ENCODE data around the gene DFFB. TPM values are rescaled to one million over a fixed set of nuclear protein-coding genes. Genes with fewer than 3 reads are reported as not detected.

DFFB gene
- total and polyA plus RNA-seq, 5 experiments from 2014 or later, result 8.5 to 21.1 (median 12.5) TPM

- ATAC-seq (no peak), DNase-seq (no peak)
- POLR2A ChIA-PET, result no interaction called here
- peaks cover 0 to 2% (median 0%) of the 10 kb centered on the region in 4 donors for H3K4me1 Mint-ChIP-seq
- H3K9me3 Mint-ChIP-seq, result no peaks in the 10 kb centered on the region
- H3K36me3 Mint-ChIP-seq, result no peaks in the 10 kb centered on the region
- H3K27ac Mint-ChIP-seq, result no peak overlapping the region
- peaks cover 0 to 24% (median 0%) of the 10 kb centered on the region in 5 donors for H3K27me3 Mint-ChIP-seq
- no peak overlapping the region for H3K4me3 Mint-ChIP-seq
Measured at GRCh38 chr1:3918966-3919611, 61.8 kb downstream of the DFFB start.

- Mint-ChIP-seq H3K4me3 (no peak overlapping the region), H3K9me3 (no peaks in the 10 kb centered on the region), H3K27me3 (peaks cover 0 to 25% (median 0%) of the 10 kb centered on the region in 5 donors), H3K36me3 (no peaks in the 10 kb centered on the region), H3K27ac (no peak overlapping the region), H3K4me1 (peaks cover 0 to 2% (median 0%) of the 10 kb centered on the region in 4 donors)
- ATAC-seq (no peak), DNase-seq (no peak)
- POLR2A ChIA-PET, result no interaction called here
Measured at GRCh38 chr1:3919706-3920105, 62.4 kb downstream of the DFFB start.

- POLR2A ChIA-PET, result no interaction called here
- H3K4me1 Mint-ChIP-seq, result peaks cover 0 to 2% (median 0%) of the 10 kb centered on the region in 4 donors
- no peaks in the 10 kb centered on the region for H3K36me3 Mint-ChIP-seq
- no peak overlapping the region for H3K27ac Mint-ChIP-seq
- peaks cover 2 to 26% (median 9%) of the 10 kb centered on the region in 5 donors for H3K27me3 Mint-ChIP-seq
- DNase-seq, result no peak
- no peak for ATAC-seq
- no peak overlapping the region for H3K4me3 Mint-ChIP-seq
- no peaks in the 10 kb centered on the region for H3K9me3 Mint-ChIP-seq
Measured at GRCh38 chr1:3921765-3922164, 64.5 kb downstream of the DFFB start.

GRCh38 chr1:3922201-3922725, 65.0 kb downstream of the DFFB start:
- peak in 1 of 2 donors; percentile 18 for ATAC-seq
- Mint-ChIP-seq H3K4me1 (peaks cover 0 to 2% (median 0%) of the 10 kb centered on the region in 4 donors), H3K36me3 (no peaks in the 10 kb centered on the region), H3K27me3 (peaks cover 2 to 26% (median 9%) of the 10 kb centered on the region in 5 donors), H3K4me3 (no peak overlapping the region), H3K27ac (no peak overlapping the region), H3K9me3 (no peaks in the 10 kb centered on the region)
- POLR2A ChIA-PET, result no interaction called here
- no peak for DNase-seq

- POLR2A ChIA-PET, result no interaction called here
- no peak for ATAC-seq
- Mint-ChIP-seq H3K27me3 (peaks cover 2 to 26% (median 9%) of the 10 kb centered on the region in 5 donors), H3K36me3 (no peaks in the 10 kb centered on the region), H3K4me1 (peaks cover 0 to 2% (median 0%) of the 10 kb centered on the region in 4 donors), H3K27ac (peak overlapping the region in 1 of 10 donors; percentile 7), H3K9me3 (no peaks in the 10 kb centered on the region), H3K4me3 (no peak overlapping the region)
- DNase-seq, result no peak
Measured at GRCh38 chr1:3922851-3923250, 65.6 kb downstream of the DFFB start.

- ATAC-seq (no peak), DNase-seq (no peak)
- POLR2A ChIA-PET, result no interaction called here
- Mint-ChIP-seq H3K27ac (no peak overlapping the region), H3K4me1 (peaks cover 0 to 2% (median 0%) of the 10 kb centered on the region in 4 donors), H3K9me3 (no peaks in the 10 kb centered on the region), H3K4me3 (no peak overlapping the region), H3K36me3 (no peaks in the 10 kb centered on the region), H3K27me3 (peaks cover 2 to 25% (median 5%) of the 10 kb centered on the region in 5 donors)
Measured at GRCh38 chr1:3923378-3924185, 66.3 kb downstream of the DFFB start.

- no peaks in the 10 kb centered on the region for H3K36me3 Mint-ChIP-seq
- no peaks in the 10 kb centered on the region for H3K9me3 Mint-ChIP-seq
- no peak for ATAC-seq
- H3K27ac Mint-ChIP-seq, result no peak overlapping the region
- no peak overlapping the region for H3K4me3 Mint-ChIP-seq
- peaks cover 2 to 20% (median 5%) of the 10 kb centered on the region in 5 donors for H3K27me3 Mint-ChIP-seq
- POLR2A ChIA-PET, result interaction anchor here (1.0 kb wide), 1 partner anchor 22 kb away, joined by 3 read pairs; no protein-coding TSS in a partner anchor
- DNase-seq, result no peak
- peaks cover 0 to 4% (median 2%) of the 10 kb centered on the region in 4 donors for H3K4me1 Mint-ChIP-seq
Measured at GRCh38 chr1:3924186-3924824, 67.0 kb downstream of the DFFB start.

GRCh38 chr1:3924825-3925220, 67.5 kb downstream of the DFFB start:
- POLR2A ChIA-PET, result interaction anchor here (1.0 kb wide), 1 partner anchor 22 kb away, joined by 3 read pairs; no protein-coding TSS in a partner anchor

GRCh38 chr1:3925256-3925655, 68.0 kb downstream of the DFFB start:
- DNase-seq (no peak), ATAC-seq (no peak)
- Mint-ChIP-seq H3K4me3 (no peak overlapping the region), H3K27ac (no peak overlapping the region), H3K36me3 (no peaks in the 10 kb centered on the region), H3K27me3 (peaks cover 3 to 20% (median 7%) of the 10 kb centered on the region in 5 donors), H3K9me3 (peaks cover 0 to 3% (median 0%) of the 10 kb centered on the region in 9 donors), H3K4me1 (peaks cover 0 to 9% (median 4%) of the 10 kb centered on the region in 4 donors)
- POLR2A ChIA-PET, result interaction anchor here (1.0 kb wide), 1 partner anchor 22 kb away, joined by 3 read pairs; no protein-coding TSS in a partner anchor

More at GRCh38 chr1:3924825-3925220, 67.5 kb downstream of the DFFB start:
- Mint-ChIP-seq H3K9me3 (no peaks in the 10 kb centered on the region), H3K27me3 (peaks cover 2 to 20% (median 5%) of the 10 kb centered on the region in 5 donors), H3K4me3 (no peak overlapping the region), H3K36me3 (no peaks in the 10 kb centered on the region), H3K4me1 (peaks cover 0 to 6% (median 2%) of the 10 kb centered on the region in 4 donors), H3K27ac (peak overlapping the region in 1 of 10 donors; percentile 59)
- no peak for ATAC-seq
- no peak for DNase-seq

- H3K9me3 Mint-ChIP-seq, result peaks cover 0 to 6% (median 0%) of the 10 kb centered on the region in 9 donors
- H3K4me1 Mint-ChIP-seq, result peaks cover 0 to 12% (median 7%) of the 10 kb centered on the region in 4 donors
- peaks cover 3 to 16% (median 7%) of the 10 kb centered on the region in 5 donors for H3K27me3 Mint-ChIP-seq
- no peak overlapping the region for H3K4me3 Mint-ChIP-seq
- H3K36me3 Mint-ChIP-seq, result no peaks in the 10 kb centered on the region
- no peak for DNase-seq
- no peak for ATAC-seq
- POLR2A ChIA-PET, result no interaction called here
- H3K27ac Mint-ChIP-seq, result peak overlapping the region in 1 of 10 donors; percentile 55
Measured at GRCh38 chr1:3925762-3926161, 68.5 kb downstream of the DFFB start.

GRCh38 chr1:3926956-3927355, 69.7 kb downstream of the DFFB start:
- no peak for ATAC-seq
- no peaks in the 10 kb centered on the region for H3K36me3 Mint-ChIP-seq
- H3K4me3 Mint-ChIP-seq, result no peak overlapping the region
- DNase-seq, result no peak
- peaks cover 0 to 6% (median 0%) of the 10 kb centered on the region in 9 donors for H3K9me3 Mint-ChIP-seq
- peaks cover 3 to 16% (median 7%) of the 10 kb centered on the region in 5 donors for H3K27me3 Mint-ChIP-seq
- H3K4me1 Mint-ChIP-seq, result peaks cover 0 to 12% (median 7%) of the 10 kb centered on the region in 4 donors
- POLR2A ChIA-PET, result no interaction called here
- no peak overlapping the region for H3K27ac Mint-ChIP-seq

GRCh38 chr1:3928586-3928985, 71.3 kb downstream of the DFFB start:
- ATAC-seq, result no peak
- Mint-ChIP-seq H3K27me3 (peaks cover 4 to 16% (median 13%) of the 10 kb centered on the region in 5 donors), H3K4me3 (no peak overlapping the region), H3K27ac (peak overlapping the region in 1 of 10 donors; percentile 20), H3K36me3 (no peaks in the 10 kb centered on the region), H3K9me3 (peaks cover 0 to 6% (median 0%) of the 10 kb centered on the region in 9 donors), H3K4me1 (peaks cover 0 to 12% (median 6%) of the 10 kb centered on the region in 4 donors)
- POLR2A ChIA-PET, result no interaction called here
- DNase-seq, result no peak
